GM12878 (cell line): Measurements from ENCODE around the gene SPATC1L. TPM values are rescaled to one million over a fixed set of nuclear protein-coding genes. Genes with fewer than 3 reads are reported as not detected.

Experiments
- ATAC-seq: fragments of 200-7000 bp; cut with Tn5 transposase; 3 replicates; pipeline ENCODE4 v1.9.1; 2020; ENCODE audit warnings: mild to moderate bottlenecking, moderate library complexity
- BruUV-seq: library from RNA; stranded (reverse); fragments of 400-500 nt; replicated peaks from 2 replicates; lab custom pipeline; 2021; lab: Mats Ljungman, UMichigan
- CTCF ChIA-PET: fragments of 300-600 bp; sonication (Branson Sonifier 250); formaldehyde crosslinking; extraction: SDS; loops from one replicate; lab custom pipeline; 2021; ENCODE audit warnings: inconsistent platforms; lab: Yijun Ruan, JAX
- POLR2A ChIA-PET: fragments of 350-600 bp; formaldehyde crosslinking; extraction: SDS; loops from one replicate; lab custom pipeline; 2021; ENCODE audit warnings: inconsistent platforms; lab: Charles Lee
- RAD21 ChIA-PET: fragments of 300-600 bp; sonication (Branson Sonifier 250); formaldehyde crosslinking; loops from one replicate; lab custom pipeline; 2023; ENCODE audit warnings: antibody characterized with exemption; ENCODE audit not compliant: unreplicated experiment; lab: Charles Lee
- SMC1A ChIA-PET: fragments of 300-600 bp; sonication (Branson Sonifier 250); formaldehyde crosslinking; loops from one replicate; lab custom pipeline; 2023; ENCODE audit not compliant: unreplicated experiment, uncharacterized antibody; lab: Charles Lee
- DNase-seq: peaks from one replicate; pipeline ENCODE4 v3.0.0-alpha.2; 2011; ENCODE audit warnings: low read depth, low spot score
- FAIRE-seq: peaks from 3 replicates; lab custom pipeline; 2011; peaks lifted over from hg19 to GRCh38; lab: Jason Lieb, UNC
- H2AFZ ChIP-seq: 2 replicates; pipeline ENCODE4 v1.6.0; 2011; ENCODE audit warnings: low read depth, low read length, control low read depth; ENCODE audit not compliant: control insufficient read depth
- H3K27ac ChIP-seq: 2 replicates; pipeline ENCODE4 v1.5.1; 2011; ENCODE audit warnings: control low read depth; ENCODE audit not compliant: control insufficient read depth, insufficient read depth
- H3K27me3 ChIP-seq, 2 experiments: replicated peaks in 1 of 2; 2 replicates each; pipeline versions ENCODE4 v1.6.0 to v1.6.1; 2011; ENCODE audit warnings: low read length in 1 of 2; ENCODE audit not compliant: control insufficient read depth in 2 of 2, insufficient read depth in 2 of 2
- H3K36me3 ChIP-seq, 2 experiments: 2 replicates each; pipeline ENCODE4 v1.5.1; 2011; ENCODE audit warnings: low read length in 1 of 2; ENCODE audit not compliant: control insufficient read depth in 2 of 2, insufficient read depth in 2 of 2
- H3K4me1 ChIP-seq: 2 replicates; pipeline ENCODE4 v1.6.1; 2011; ENCODE audit warnings: mild to moderate bottlenecking, low read length, moderate library complexity, mixed read lengths; ENCODE audit not compliant: control insufficient read depth, insufficient read depth
- H3K4me2 ChIP-seq: 2 replicates; pipeline ENCODE4 v1.6.0; 2011; ENCODE audit warnings: control low read depth; ENCODE audit not compliant: control insufficient read depth, insufficient read depth
- H3K4me3 ChIP-seq: fragments of 200-600 bp; sonication (generic); 2 replicates; pipeline ENCODE4 v1.5.1; 2016
- H3K79me2 ChIP-seq: 2 replicates; pipeline ENCODE4 v1.6.0; 2011; ENCODE audit warnings: low read length; ENCODE audit not compliant: control insufficient read depth, insufficient read depth
- H3K9ac ChIP-seq: 2 replicates; pipeline ENCODE4 v1.8.0; 2011; ENCODE audit warnings: low read length, control low read depth, mixed read lengths; ENCODE audit not compliant: control insufficient read depth, insufficient read depth
- H3K9me3 ChIP-seq: replicated peaks from 3 replicates; pipeline ENCODE4 v1.5.1; 2011; ENCODE audit warnings: mild to moderate bottlenecking, low read length; ENCODE audit not compliant: control insufficient read depth, insufficient read depth
- H4K20me1 ChIP-seq: 2 replicates; pipeline ENCODE4 v1.6.0; 2011; ENCODE audit not compliant: control insufficient read depth, insufficient read depth
- ATF7 ChIP-seq: fragments of 450-650 bp; IDR thresholded peaks from 2 replicates; pipeline ENCODE4 v1.6.1; 2016; ENCODE audit warnings: low read depth, mild to moderate bottlenecking
- BCL11A ChIP-seq: IDR thresholded peaks from 2 replicates; pipeline ENCODE4 v1.6.1; 2011; ENCODE audit warnings: low read depth, low read length
- CREB1 ChIP-seq: IDR thresholded peaks from 2 replicates; pipeline ENCODE4 v1.6.1; 2012; ENCODE audit warnings: low read depth, mild to moderate bottlenecking, inconsistent platforms
- ZZZ3 ChIP-seq: IDR thresholded peaks from 2 replicates; pipeline ENCODE4 v1.6.1; 2011; ENCODE audit warnings: low read depth; ENCODE audit not compliant: control insufficient read depth, insufficient read length
- WGBS: methylation state at CpG from one replicate; pipeline ENCODE4 v1.1.6; 2016; ENCODE audit warnings: low lambda C conversion rate; ENCODE audit not compliant: insufficient replicate concordance, insufficient coverage; ENCODE audit errors: missing lambda C conversion rate; 5-methylcytosine and 5-hydroxymethylcytosine counted together
- in situ Hi-C: fragments of 300-500 bp; cut with MboI; formaldehyde crosslinking; loops from 9 replicates; pipeline ENCODE4 v1.14.3; 2018; ENCODE audit warnings: mixed read lengths
- intact Hi-C: fragments of 100-400 bp; cut with micrococcal nuclease; formaldehyde crosslinking; loops from one replicate; pipeline ENCODE4 v1.14.2; 2022; ENCODE audit not compliant: unreplicated experiment
- polyA plus RNA-seq, 11 experiments: library from polyadenylated mRNA; depleted of rRNA in 4 of 11; unstranded in 6 of 11; stranded (reverse) in 5 of 11; fragments of >200 nt; fragmentation: Nextera tagmentation in 4 of 11; fragmentation: Illumina TruSeq in 1 of 11; extraction: Ambion mirVana in 4 of 11; extraction: Trizol in 1 of 11; gene quantifications; 1 replicate in 1 of 11; 2 replicates in 10 of 11; pipeline versions ENCODE4 v1.2.1 to v1.2.3, GENCODE V29; 2011 to 2016; ENCODE audit warnings: inconsistent platforms in 2 of 11, missing spikeins in 2 of 11, low read depth in 1 of 11
- total RNA-seq, 4 experiments: library from RNA; depleted of rRNA in 3 of 4; stranded (reverse); fragments of >200 nt in 3 of 4; fragmentation: Illumina TruSeq in 1 of 4; extraction: Trizol in 1 of 4; gene quantifications; 2 replicates each; pipeline versions ENCODE4 v1.2.1 to v1.2.3, GENCODE V29; 2013 to 2021
- TF ChIP-seq, protein P1 (sequence below): fragments of 450-650 bp; IDR thresholded peaks from 2 replicates; pipeline ENCODE4 v1.6.1; 2018; ENCODE audit warnings: borderline replicate concordance, mild to moderate bottlenecking; ENCODE audit not compliant: partially characterized antibody
- TF ChIP-seq, protein P2 (sequence below): fragments of 450-650 bp; formaldehyde crosslinking; IDR thresholded peaks from 2 replicates; pipeline ENCODE4 v1.4.0; 2022; ENCODE audit warnings: mild to moderate bottlenecking, moderate library complexity
- TF ChIP-seq, protein P3 (sequence below): fragments of 450-650 bp; IDR thresholded peaks from 2 replicates; pipeline ENCODE4 v1.6.1; 2017; ENCODE audit warnings: low read depth, mild to moderate bottlenecking, moderate library complexity
- TF ChIP-seq, protein P4 (sequence below): fragments of 150-350 bp; IDR thresholded peaks from 2 replicates; pipeline ENCODE4 v1.6.1; 2016; ENCODE audit warnings: low read depth, low read length

The SPATC1L gene
- total and polyA plus RNA-seq, 10 of the 15 experiments (the other 5 are each of a cell fraction or from before 2014, with no cell fraction given) = 1.4 to 16.0 (median 7.0) TPM; not detected in 2

DNA sequence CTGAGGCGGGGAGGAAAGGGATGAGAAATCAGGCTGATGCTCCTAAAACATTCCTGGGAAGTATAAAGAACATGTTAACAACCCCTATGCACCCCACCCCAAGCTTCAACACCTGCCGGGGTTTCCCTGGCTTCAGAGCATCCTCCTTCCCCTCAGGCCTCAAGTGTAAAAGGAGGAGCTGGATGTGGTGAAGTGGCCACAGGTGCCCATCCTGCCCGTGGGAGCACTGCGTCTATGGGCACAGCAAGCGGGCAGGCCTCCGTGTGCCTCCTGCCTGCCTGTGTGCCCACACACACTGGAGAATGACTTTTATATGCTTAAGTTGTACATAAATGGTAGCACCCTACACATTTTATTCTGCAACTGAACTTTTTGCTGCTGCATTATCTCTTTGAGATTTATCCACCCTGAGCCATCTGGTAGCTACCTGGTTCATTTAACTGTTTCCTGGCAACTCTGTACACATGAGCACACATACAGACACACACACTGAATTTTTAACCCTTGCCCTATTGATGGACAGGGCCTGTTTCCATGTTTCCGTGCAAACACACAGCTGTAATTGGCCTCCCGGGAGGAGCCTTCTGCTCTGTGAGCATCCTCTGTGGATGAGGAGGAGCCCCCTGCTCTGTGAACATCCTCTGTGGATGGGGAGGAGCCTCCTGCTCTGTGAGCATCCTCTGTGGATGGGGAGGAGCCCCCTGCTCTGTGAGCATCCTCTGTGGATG, 15.4 kb downstream of the SPATC1L start (continued):
- TF ChIP-seq ZZZ3 (no peak), BCL11A (no peak), ATF7 (no peak)

DNA sequence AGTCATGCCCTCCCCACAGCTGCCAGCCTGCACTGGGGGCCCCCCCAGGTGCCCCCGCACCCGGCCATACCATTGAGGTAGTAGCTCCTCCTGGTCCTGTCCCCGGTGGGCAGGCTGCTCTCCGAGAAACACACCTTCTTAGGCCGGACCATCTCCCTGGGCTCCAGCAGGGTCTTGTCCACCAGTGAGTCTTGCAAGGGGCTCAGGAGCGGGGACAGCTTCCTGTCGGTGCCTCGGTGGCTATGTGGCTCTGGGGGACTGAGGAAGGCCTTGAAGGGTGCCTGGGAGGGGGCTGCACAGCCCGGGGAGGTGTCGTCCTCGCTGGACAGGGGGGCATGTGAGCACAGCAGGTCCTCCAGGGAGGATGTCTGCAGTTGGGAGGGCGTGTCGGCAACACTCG, 16.0 kb downstream of the SPATC1L start:
- FAIRE-seq (no peak), DNase-seq (no peak), ATAC-seq (no peak)
- in situ Hi-C loops = no loop called here
- SMC1A ChIA-PET = no interaction called here
- Histone ChIP-seq H4K20me1 (no peaks in the 10 kb centered on the region), H3K36me3 (no peaks in the 10 kb centered on the region), H2AFZ (no peak overlapping the region), H3K9ac (no peak overlapping the region), H3K4me1 (no peaks in the 10 kb centered on the region; the same call in 1 of the 2 replicates), H3K4me2 (no peak overlapping the region), H3K4me3 (no peak overlapping the region), H3K79me2 (no peaks in the 10 kb centered on the region), H3K27ac (no peak overlapping the region), H3K9me3 (no peaks in the 10 kb centered on the region; the same call in 2 of the 3 replicates), H3K27me3 (no peaks in the 10 kb centered on the region)
- RAD21 ChIA-PET = no interaction called here
- CTCF ChIA-PET = no interaction called here
- POLR2A ChIA-PET = no interaction called here
- intact Hi-C loops = no loop called here
- WGBS = 79% methylated on average over 14 of the region's 14 CpGs
- no TSS peak for BruUV-seq
- TF ChIP-seq, protein P1, sequence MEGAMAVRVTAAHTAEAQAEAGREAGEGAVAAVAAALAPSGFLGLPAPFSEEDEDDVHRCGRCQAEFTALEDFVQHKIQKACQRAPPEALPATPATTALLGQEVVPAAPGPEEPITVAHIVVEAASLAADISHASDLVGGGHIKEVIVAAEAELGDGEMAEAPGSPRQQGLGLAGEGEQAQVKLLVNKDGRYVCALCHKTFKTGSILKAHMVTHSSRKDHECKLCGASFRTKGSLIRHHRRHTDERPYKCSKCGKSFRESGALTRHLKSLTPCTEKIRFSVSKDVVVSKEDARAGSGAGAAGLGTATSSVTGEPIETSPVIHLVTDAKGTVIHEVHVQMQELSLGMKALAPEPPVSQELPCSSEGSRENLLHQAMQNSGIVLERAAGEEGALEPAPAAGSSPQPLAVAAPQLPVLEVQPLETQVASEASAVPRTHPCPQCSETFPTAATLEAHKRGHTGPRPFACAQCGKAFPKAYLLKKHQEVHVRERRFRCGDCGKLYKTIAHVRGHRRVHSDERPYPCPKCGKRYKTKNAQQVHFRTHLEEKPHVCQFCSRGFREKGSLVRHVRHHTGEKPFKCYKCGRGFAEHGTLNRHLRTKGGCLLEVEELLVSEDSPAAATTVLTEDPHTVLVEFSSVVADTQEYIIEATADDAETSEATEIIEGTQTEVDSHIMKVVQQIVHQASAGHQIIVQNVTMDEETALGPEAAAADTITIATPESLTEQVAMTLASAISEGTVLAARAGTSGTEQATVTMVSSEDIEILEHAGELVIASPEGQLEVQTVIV = no peak
- TF ChIP-seq CREB1 (no peak), ZZZ3 (no peak)
- TF ChIP-seq, protein P2, sequence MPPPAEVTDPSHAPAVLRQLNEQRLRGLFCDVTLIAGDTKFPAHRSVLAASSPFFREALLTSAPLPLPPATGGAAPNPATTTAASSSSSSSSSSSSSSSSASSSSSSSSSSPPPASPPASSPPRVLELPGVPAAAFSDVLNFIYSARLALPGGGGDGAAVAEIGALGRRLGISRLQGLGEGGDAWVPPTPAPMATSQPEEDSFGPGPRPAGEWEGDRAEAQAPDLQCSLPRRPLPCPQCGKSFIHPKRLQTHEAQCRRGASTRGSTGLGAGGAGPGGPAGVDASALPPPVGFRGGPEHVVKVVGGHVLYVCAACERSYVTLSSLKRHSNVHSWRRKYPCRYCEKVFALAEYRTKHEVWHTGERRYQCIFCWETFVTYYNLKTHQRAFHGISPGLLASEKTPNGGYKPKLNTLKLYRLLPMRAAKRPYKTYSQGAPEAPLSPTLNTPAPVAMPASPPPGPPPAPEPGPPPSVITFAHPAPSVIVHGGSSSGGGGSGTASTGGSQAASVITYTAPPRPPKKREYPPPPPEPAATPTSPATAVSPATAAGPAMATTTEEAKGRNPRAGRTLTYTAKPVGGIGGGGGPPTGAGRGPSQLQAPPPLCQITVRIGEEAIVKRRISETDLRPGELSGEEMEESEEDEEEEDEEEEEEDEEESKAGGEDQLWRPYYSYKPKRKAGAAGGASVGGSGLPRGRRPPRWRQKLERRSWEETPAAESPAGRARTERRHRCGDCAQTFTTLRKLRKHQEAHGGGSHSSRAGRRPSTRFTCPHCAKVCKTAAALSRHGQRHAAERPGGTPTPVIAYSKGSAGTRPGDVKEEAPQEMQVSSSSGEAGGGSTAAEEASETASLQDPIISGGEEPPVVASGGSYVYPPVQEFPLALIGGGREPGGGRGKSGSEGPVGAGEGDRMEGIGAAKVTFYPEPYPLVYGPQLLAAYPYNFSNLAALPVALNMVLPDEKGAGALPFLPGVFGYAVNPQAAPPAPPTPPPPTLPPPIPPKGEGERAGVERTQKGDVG (CRISPR knock-in tag) = no peak
- TF ChIP-seq, protein P3, sequence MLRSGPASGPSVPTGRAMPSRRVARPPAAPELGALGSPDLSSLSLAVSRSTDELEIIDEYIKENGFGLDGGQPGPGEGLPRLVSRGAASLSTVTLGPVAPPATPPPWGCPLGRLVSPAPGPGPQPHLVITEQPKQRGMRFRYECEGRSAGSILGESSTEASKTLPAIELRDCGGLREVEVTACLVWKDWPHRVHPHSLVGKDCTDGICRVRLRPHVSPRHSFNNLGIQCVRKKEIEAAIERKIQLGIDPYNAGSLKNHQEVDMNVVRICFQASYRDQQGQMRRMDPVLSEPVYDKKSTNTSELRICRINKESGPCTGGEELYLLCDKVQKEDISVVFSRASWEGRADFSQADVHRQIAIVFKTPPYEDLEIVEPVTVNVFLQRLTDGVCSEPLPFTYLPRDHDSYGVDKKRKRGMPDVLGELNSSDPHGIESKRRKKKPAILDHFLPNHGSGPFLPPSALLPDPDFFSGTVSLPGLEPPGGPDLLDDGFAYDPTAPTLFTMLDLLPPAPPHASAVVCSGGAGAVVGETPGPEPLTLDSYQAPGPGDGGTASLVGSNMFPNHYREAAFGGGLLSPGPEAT = no peak
- TF ChIP-seq, protein P4, sequence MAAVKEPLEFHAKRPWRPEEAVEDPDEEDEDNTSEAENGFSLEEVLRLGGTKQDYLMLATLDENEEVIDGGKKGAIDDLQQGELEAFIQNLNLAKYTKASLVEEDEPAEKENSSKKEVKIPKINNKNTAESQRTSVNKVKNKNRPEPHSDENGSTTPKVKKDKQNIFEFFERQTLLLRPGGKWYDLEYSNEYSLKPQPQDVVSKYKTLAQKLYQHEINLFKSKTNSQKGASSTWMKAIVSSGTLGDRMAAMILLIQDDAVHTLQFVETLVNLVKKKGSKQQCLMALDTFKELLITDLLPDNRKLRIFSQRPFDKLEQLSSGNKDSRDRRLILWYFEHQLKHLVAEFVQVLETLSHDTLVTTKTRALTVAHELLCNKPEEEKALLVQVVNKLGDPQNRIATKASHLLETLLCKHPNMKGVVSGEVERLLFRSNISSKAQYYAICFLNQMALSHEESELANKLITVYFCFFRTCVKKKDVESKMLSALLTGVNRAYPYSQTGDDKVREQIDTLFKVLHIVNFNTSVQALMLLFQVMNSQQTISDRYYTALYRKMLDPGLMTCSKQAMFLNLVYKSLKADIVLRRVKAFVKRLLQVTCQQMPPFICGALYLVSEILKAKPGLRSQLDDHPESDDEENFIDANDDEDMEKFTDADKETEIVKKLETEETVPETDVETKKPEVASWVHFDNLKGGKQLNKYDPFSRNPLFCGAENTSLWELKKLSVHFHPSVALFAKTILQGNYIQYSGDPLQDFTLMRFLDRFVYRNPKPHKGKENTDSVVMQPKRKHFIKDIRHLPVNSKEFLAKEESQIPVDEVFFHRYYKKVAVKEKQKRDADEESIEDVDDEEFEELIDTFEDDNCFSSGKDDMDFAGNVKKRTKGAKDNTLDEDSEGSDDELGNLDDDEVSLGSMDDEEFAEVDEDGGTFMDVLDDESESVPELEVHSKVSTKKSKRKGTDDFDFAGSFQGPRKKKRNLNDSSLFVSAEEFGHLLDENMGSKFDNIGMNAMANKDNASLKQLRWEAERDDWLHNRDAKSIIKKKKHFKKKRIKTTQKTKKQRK = no peak
